CD4-positive, alpha-beta T cell (primary cell): ENCODE measurements around the gene MBTPS1. TPM values are rescaled to one million over a fixed set of nuclear protein-coding genes. Genes with fewer than 3 reads are reported as not detected.

Experiments used
- ATAC-seq: fragments of 200-7000 bp; cut with Tn5 transposase; one replicate; pipeline ENCODE4 v1.10.0; 2022; ENCODE audit warnings: mild to moderate bottlenecking; ENCODE audit not compliant: poor library complexity
- CTCF ChIA-PET: fragments of 350-600 bp; sonication (Branson Sonifier 250); formaldehyde crosslinking; loops from one replicate; lab custom pipeline; 2021; ENCODE audit warnings: antibody characterized with exemption, inconsistent platforms; lab: Charles Lee
- POLR2A ChIA-PET: fragments of 350-600 bp; sonication (Branson Sonifier 250); formaldehyde crosslinking; loops from one replicate; lab custom pipeline; 2021; ENCODE audit warnings: antibody characterized with exemption, inconsistent platforms; lab: Charles Lee
- DNase-seq, 14 experiments: peaks; one replicate each; pipeline ENCODE4 v3.0.0-alpha.2; 2013 to 2020; ENCODE audit warnings: mixed read lengths in 2 of 14
- H3K27ac ChIP-seq, 2 donors: one replicate each; pipeline versions ENCODE4 v1.5.1 to v1.7.0; 2013; ENCODE audit warnings: low read length in 2 of 2, low read depth in 1 of 2, mild to moderate bottlenecking in 1 of 2
- H3K27me3 ChIP-seq, 2 experiments: 1 replicate in 1 of 2; 2 replicates in 1 of 2; pipeline versions ENCODE4 v1.6.1 to v1.7.0; 2013; ENCODE audit warnings: low read length in 2 of 2, control low read depth in 1 of 2, mild to moderate bottlenecking in 1 of 2, moderate library complexity in 1 of 2; ENCODE audit not compliant: insufficient read depth in 2 of 2, control insufficient read depth in 1 of 2
- H3K36me3 ChIP-seq: one replicate; pipeline ENCODE4 v1.6.1; 2013; ENCODE audit warnings: low read length, control low read depth; ENCODE audit not compliant: insufficient read depth
- H3K4me1 ChIP-seq: one replicate; pipeline ENCODE4 v1.6.1; 2013; ENCODE audit warnings: low read length, control low read depth; ENCODE audit not compliant: insufficient read depth
- H3K4me3 ChIP-seq: one replicate; pipeline ENCODE4 v1.5.1; 2013; ENCODE audit warnings: mild to moderate bottlenecking, low read length, moderate library complexity
- H3K9me3 ChIP-seq, 2 experiments: 1 replicate in 1 of 2; 2 replicates in 1 of 2; pipeline versions ENCODE4 v1.6.1 to v1.7.0; 2013; ENCODE audit warnings: low read length in 2 of 2, mild to moderate bottlenecking in 2 of 2, control low read depth in 1 of 2, moderate library complexity in 1 of 2; ENCODE audit not compliant: control insufficient read depth in 1 of 2, insufficient read depth in 1 of 2
- H3K27ac Mint-ChIP-seq: one replicate; pipeline ENCODE4 v1.8.0; 2020; ENCODE audit warnings: mixed read lengths
- H3K27me3 Mint-ChIP-seq: one replicate; pipeline ENCODE4 v1.8.0; 2021; ENCODE audit warnings: mixed read lengths
- H3K36me3 Mint-ChIP-seq: one replicate; pipeline ENCODE4 v1.8.0; 2021; ENCODE audit warnings: low read depth, mixed read lengths
- H3K4me1 Mint-ChIP-seq: one replicate; pipeline ENCODE4 v1.8.0; 2021; ENCODE audit warnings: low read depth, mixed read lengths
- H3K4me3 Mint-ChIP-seq: one replicate; pipeline ENCODE4 v1.8.0; 2020; ENCODE audit warnings: mild to moderate bottlenecking, mixed read lengths
- H3K9me3 Mint-ChIP-seq: one replicate; pipeline ENCODE4 v1.8.0; 2020; ENCODE audit warnings: mixed read lengths
- intact Hi-C, 2 experiments: fragments of 100-400 bp; cut with DNase I in 1 of 2; cut with micrococcal nuclease in 1 of 2; formaldehyde crosslinking; loops; one replicate each; pipeline versions ENCODE4 v1.15.1 to v1.9.0; 2023 to 2025; cut with DNase I, micrococcal nuclease
- total RNA-seq, 174 experiments: library from RNA in 2 of 174; stranded (reverse) in 2 of 174; gene quantifications; one replicate each; pipeline ENCODE4 v1.2.3 and lab custom pipeline; 2021 to 2026
- TF ChIP-seq, protein P1 (sequence below): fragments of 200-600 bp; IDR thresholded peaks from one replicate; pipeline ENCODE4 v1.8.0; 2022; ENCODE audit warnings: antibody characterized with exemption, mild to moderate bottlenecking

Gene MBTPS1
- total RNA-seq, 2 experiments from 2014 or later = 121 to 122 TPM

DNA sequence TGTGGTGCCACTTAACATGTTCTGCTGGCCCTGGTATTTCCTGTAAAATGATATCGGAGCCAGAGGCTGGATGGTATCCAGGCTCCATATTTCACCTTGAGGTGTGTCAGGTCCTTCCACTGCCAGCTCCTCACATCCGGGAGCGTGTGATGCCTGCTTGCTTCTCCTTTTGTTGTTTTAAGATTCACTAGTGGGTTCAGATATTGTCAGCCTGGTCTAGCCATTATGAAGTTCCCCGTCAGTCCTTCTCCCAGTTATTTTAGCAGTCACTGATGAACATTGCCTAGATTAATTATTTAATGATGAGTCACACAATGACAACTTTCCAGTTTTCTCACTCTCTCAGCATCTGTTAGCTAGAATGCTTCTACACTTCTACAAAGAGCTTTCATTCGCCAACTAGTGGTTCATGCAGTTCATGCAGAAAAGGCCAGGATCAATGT is 39.6 kb upstream of the MBTPS1 start:
- Mint-ChIP-seq H3K27ac (no peak overlapping the region), H3K9me3 (no peaks in the 10 kb centered on the region), H3K27me3 (peaks cover 29% of the 10 kb centered on the region), H3K4me3 (no peak overlapping the region), H3K36me3 (no peaks in the 10 kb centered on the region), H3K4me1 (no peaks in the 10 kb centered on the region)
- no peaks in the 10 kb centered on the region for H3K4me1 ChIP-seq
- H3K27me3 ChIP-seq = peaks cover 0 to 10% of the 10 kb centered on the region in 2 experiments
- CTCF ChIA-PET = interaction anchor here (0.7 to 1.2 kb wide), 3 partner anchors 40 to 254 kb away, joined by 3 read pairs; no protein-coding TSS in a partner anchor
- ATAC-seq (no peak), DNase-seq (no peak)
- H3K27ac ChIP-seq = no peak overlapping the region
- no peaks in the 10 kb centered on the region for H3K9me3 ChIP-seq
- POLR2A ChIA-PET = no interaction called here
- no peak overlapping the region for H3K4me3 ChIP-seq
- H3K36me3 ChIP-seq = no peaks in the 10 kb centered on the region
- TF ChIP-seq, protein P1, sequence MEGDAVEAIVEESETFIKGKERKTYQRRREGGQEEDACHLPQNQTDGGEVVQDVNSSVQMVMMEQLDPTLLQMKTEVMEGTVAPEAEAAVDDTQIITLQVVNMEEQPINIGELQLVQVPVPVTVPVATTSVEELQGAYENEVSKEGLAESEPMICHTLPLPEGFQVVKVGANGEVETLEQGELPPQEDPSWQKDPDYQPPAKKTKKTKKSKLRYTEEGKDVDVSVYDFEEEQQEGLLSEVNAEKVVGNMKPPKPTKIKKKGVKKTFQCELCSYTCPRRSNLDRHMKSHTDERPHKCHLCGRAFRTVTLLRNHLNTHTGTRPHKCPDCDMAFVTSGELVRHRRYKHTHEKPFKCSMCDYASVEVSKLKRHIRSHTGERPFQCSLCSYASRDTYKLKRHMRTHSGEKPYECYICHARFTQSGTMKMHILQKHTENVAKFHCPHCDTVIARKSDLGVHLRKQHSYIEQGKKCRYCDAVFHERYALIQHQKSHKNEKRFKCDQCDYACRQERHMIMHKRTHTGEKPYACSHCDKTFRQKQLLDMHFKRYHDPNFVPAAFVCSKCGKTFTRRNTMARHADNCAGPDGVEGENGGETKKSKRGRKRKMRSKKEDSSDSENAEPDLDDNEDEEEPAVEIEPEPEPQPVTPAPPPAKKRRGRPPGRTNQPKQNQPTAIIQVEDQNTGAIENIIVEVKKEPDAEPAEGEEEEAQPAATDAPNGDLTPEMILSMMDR = no peak
- intact Hi-C loops = no loop called here

DNA sequence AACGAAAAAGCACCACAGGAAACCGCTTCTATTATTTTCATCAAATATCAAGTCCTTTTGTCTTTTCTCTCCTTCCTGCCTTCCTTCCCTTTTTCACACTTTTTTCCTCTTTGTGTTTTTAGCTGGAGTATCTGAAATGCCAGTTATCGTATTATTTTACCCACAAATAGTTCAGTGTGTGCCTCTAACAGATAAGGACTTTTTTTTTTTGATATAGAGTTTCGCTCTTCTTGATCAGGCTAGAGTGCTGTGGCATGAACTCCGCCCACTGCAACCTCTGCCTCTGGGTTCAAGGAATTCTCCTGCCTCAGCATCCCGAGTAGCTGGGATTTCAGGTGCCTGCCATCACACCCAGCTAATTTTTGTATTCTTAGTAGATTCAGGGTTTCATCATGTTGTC is 39.0 kb upstream of the MBTPS1 start:
- ATAC-seq (no peak), DNase-seq (no peak)
- Histone ChIP-seq H3K9me3 (no peaks in the 10 kb centered on the region), H3K4me3 (no peak overlapping the region), H3K27ac (no peak overlapping the region), H3K4me1 (no peaks in the 10 kb centered on the region), H3K27me3 (peaks cover 0 to 10% of the 10 kb centered on the region in 2 experiments), H3K36me3 (no peaks in the 10 kb centered on the region)
- Mint-ChIP-seq H3K27ac (no peak overlapping the region), H3K4me1 (no peaks in the 10 kb centered on the region), H3K4me3 (no peak overlapping the region), H3K36me3 (no peaks in the 10 kb centered on the region), H3K9me3 (no peaks in the 10 kb centered on the region), H3K27me3 (peaks cover 34% of the 10 kb centered on the region)
- POLR2A ChIA-PET = no interaction called here
- TF ChIP-seq, protein P1 = no peak
- intact Hi-C loops = no loop called here
- CTCF ChIA-PET = no interaction called here

DNA sequence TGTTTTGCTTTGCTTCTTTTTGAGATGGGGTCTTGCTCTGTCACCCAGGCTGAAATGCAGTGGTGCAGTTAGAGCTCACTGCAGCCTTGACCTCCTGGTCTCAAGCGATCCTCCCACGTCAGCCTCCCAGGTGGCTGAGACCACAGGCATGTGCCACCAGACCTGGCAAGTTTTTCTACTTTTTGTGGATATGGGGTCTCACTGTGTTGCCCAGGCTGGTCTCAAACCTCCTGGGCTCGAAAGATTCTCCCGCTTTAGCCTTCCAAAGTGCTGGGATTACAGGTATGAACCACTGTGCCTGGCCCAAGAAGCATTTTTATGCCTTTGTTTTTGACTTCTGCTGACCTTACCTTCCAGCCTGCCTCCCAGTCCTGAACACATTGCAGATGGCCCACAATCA is 38.5 kb upstream of the MBTPS1 start:
- no peaks in the 10 kb centered on the region for H3K9me3 Mint-ChIP-seq
- ATAC-seq = no peak
- Histone ChIP-seq H3K27me3 (peaks cover 0 to 6% of the 10 kb centered on the region in 2 experiments), H3K4me3 (no peak overlapping the region), H3K9me3 (no peaks in the 10 kb centered on the region), H3K27ac (no peak overlapping the region), H3K36me3 (no peaks in the 10 kb centered on the region), H3K4me1 (no peaks in the 10 kb centered on the region)
- ChIA-PET CTCF (no interaction called here), POLR2A (no interaction called here)
- TF ChIP-seq, protein P1 = no peak
- intact Hi-C loops = no loop called here
- no peaks in the 10 kb centered on the region for H3K4me1 Mint-ChIP-seq
- DNase-seq = no peak
- H3K4me3 Mint-ChIP-seq = no peak overlapping the region
- H3K27me3 Mint-ChIP-seq = peaks cover 34% of the 10 kb centered on the region
- no peak overlapping the region for H3K27ac Mint-ChIP-seq
- no peaks in the 10 kb centered on the region for H3K36me3 Mint-ChIP-seq
